Activated T-helper 1 cell treated with anti-CD3 and anti-CD28 coated beads, Interleukin-12 subunit alpha, Interleukin-12 subunit beta, Interleukin-2, Interleukin-4 antibody, amounts not matched to agents 30 ng/mL and 10 ng/mL and 1 ng/mL, durations not matched to agents 14 hours and 24 hours and 36 hours (primary cell): ENCODE results near the gene PRKCA. TPM values are rescaled to one million over a fixed set of nuclear protein-coding genes. Genes with fewer than 3 reads are reported as not detected.
A peak's percentile ranks its signal among the peaks of the same experiment; 100 is the strongest.

Experiments
- DNase-seq: peaks from one replicate; pipeline ENCODE4 v3.0.0; 2021; ENCODE audit warnings: low spot score
- H3K27ac Mint-ChIP-seq: one replicate; pipeline ENCODE4 v1.8.0; 2021; ENCODE audit warnings: mild to moderate bottlenecking, mixed read lengths
- H3K27me3 Mint-ChIP-seq: one replicate; pipeline ENCODE4 v1.8.0; 2022; ENCODE audit warnings: mild to moderate bottlenecking, moderate library complexity, mixed read lengths; ENCODE audit not compliant: insufficient read depth
- H3K36me3 Mint-ChIP-seq: one replicate; pipeline ENCODE4 v1.8.0; 2021; ENCODE audit warnings: low read depth, mixed read lengths
- H3K4me1 Mint-ChIP-seq: one replicate; pipeline ENCODE4 v1.8.0; 2021; ENCODE audit warnings: low read depth, mixed read lengths
- H3K4me3 Mint-ChIP-seq: one replicate; pipeline ENCODE4 v1.8.0; 2021; ENCODE audit warnings: mild to moderate bottlenecking, moderate library complexity, mixed read lengths
- H3K9me3 Mint-ChIP-seq: one replicate; pipeline ENCODE4 v1.8.0; 2021; ENCODE audit warnings: mixed read lengths
- intact Hi-C: fragments of 100-400 bp; cut with micrococcal nuclease; formaldehyde crosslinking; loops from one replicate; pipeline ENCODE4 v1.15.1; 2024
- total RNA-seq: library from RNA; stranded (reverse); gene quantifications from 2 replicates; pipeline ENCODE4 v1.2.3, GENCODE V29; 2022

PRKCA gene
- total RNA-seq, 1 donor from 2014 or later: 157 TPM

DNA sequence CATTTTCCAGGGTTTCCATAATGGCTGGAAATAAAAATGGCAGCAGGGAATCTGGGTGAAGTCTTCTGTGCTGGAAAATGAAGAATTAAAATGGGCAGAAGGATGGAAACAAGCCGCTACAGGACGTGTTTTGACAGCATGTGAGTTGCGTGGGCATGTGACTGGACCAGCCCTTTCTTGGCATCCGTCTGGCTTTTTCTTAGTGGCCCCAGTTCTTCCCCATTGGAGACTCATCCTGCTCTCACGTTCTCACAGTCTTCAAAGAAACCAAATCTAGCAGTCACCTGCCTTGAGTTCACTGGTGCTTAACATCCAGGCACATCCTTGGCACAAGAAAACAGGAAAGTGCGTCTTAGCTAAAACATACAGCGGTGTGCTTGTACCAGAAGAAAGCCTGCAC, 352.4 kb downstream of the PRKCA start:
- no peak for DNase-seq
- intact Hi-C loops: no loop called here
- Mint-ChIP-seq H3K27me3 (no peaks in the 10 kb centered on the region), H3K27ac (no peak overlapping the region), H3K4me1 (peaks cover 62% of the 10 kb centered on the region), H3K9me3 (peaks cover 43% of the 10 kb centered on the region), H3K36me3 (peaks cover 77% of the 10 kb centered on the region), H3K4me3 (no peak overlapping the region)

DNA sequence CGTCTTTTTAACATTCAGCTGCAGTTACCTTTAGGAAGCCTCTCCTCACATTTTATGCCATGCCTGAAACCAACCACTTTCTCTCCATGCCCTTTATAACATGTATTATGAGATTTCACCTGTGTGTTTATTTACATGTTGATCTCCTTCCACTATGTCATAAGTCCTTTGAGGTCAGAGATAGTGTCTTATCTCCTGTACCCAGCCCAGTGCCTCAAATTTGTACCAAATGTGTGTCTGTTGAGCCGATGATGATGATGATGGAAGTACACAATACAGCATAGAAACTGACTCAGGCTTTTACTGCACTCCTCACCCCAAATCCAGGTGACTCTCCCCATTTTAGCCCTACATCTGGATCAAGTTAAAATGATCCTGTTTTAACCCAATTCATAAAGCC, 353.0 kb downstream of the PRKCA start:
- Mint-ChIP-seq H3K27ac (peak overlapping the region; percentile 81), H3K4me1 (peaks cover 59% of the 10 kb centered on the region)
- intact Hi-C loops: no loop called here

DNA sequence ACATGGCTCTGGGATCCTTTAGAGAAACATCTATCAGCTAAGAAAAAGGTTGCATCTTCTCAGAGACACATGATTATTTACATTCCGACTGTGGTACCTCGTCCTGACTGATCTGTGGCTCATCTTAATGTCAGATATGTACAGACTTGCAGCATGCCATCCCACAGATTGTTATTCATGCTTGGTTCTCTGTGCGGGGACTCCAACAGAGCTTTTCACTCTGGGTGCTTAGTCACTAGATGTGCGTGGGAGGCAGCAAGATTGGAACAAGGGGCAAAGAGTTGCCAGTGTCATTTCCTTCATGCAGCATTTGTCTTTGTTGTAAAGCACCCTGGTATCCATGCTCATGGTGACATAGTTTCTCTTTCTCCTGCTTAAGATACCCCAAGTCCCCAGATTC, 353.4 kb downstream of the PRKCA start:
- H3K9me3 Mint-ChIP-seq: peaks cover 43% of the 10 kb centered on the region
- H3K27me3 Mint-ChIP-seq: no peaks in the 10 kb centered on the region
- no peak for DNase-seq
- peaks cover 73% of the 10 kb centered on the region for H3K36me3 Mint-ChIP-seq
- intact Hi-C loops: loop anchor here (1.0 to 2.0 kb wide), 3 partner anchors 11 to 189 kb away; no protein-coding TSS in a partner anchor
- peak overlapping the region; percentile 46 for H3K4me3 Mint-ChIP-seq
- H3K4me1 Mint-ChIP-seq: peaks cover 55% of the 10 kb centered on the region
- peak overlapping the region; percentile 81 for H3K27ac Mint-ChIP-seq

More for the DNA sequence above, 353.0 kb downstream of the PRKCA start:
- no peak for DNase-seq
- Mint-ChIP-seq H3K36me3 (peaks cover 77% of the 10 kb centered on the region), H3K27me3 (no peaks in the 10 kb centered on the region), H3K4me3 (peak overlapping the region; percentile 46), H3K9me3 (peaks cover 43% of the 10 kb centered on the region)

DNA sequence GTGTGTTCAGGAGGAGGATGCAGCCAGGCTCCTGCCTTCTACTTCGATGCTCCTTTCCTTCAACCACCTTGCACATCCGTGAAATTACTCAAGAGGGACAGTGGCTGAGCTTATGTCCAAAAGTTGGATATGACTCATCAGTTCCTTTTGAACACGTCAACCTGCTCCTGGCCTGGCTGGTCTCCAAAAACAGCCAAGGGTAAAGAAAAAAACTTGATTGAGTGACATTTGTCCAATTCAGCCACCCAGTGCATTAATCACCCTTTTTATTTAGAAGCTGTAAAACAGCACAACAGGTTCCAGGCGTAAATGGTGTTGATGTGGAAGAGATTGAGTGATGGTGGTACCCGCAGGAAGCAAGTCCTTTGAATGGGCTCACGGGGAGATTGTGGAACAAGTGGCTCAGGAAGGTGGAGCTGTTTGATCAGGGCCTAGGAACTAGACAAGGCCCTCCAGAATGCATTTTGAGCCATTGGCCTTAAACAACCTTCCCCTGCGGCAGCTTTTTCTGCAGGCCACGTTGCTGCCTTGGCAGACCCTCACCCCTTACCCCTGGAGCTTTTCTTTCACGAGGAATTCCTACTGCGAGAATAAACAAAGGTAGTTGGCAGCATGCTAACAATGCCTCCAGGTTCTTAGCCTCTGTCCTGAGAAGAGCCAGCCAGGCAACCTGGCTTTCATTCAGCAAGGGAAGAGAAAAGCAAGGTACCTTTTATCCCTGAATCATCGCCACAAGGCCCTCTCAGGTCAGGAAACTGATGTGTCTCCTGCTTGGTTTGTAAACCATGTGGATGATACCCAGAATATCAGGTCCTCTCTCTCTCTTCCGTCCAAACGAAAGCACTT, 359.2 kb downstream of the PRKCA start:
- Mint-ChIP-seq H3K4me3 (no peak overlapping the region), H3K27ac (no peak overlapping the region)

DNA sequence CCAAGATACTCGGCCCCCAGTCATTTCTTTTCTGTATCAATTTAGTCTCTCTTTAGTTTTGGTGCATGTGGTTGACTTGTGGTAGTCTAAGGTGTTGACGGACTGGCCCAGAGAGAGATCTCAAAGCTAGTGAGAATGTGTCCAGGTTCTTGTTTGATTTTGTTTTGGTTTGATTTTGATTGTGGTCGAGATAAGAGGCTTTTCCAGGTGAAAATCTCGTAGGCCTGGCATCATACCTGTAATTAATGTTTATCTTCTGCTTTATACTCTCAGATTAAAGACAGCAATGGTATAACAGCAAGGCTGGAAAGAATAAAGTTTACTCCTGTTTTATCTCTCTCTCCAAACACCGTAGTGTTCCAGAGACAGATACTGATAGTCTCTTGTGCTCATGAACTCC, 360.1 kb downstream of the PRKCA start:
- Mint-ChIP-seq H3K4me3 (no peak overlapping the region), H3K36me3 (peaks cover 46% of the 10 kb centered on the region), H3K27me3 (peaks cover 1% of the 10 kb centered on the region), H3K4me1 (peaks cover 60% of the 10 kb centered on the region), H3K27ac (no peak overlapping the region), H3K9me3 (peaks cover 14% of the 10 kb centered on the region)
- no peak for DNase-seq
- intact Hi-C loops: no loop called here

More for the DNA sequence above, 359.2 kb downstream of the PRKCA start:
- H3K9me3 Mint-ChIP-seq: peaks cover 23% of the 10 kb centered on the region
- intact Hi-C loops: no loop called here
- DNase-seq: no peak
- peaks cover 51% of the 10 kb centered on the region for H3K36me3 Mint-ChIP-seq
- H3K4me1 Mint-ChIP-seq: peaks cover 52% of the 10 kb centered on the region
- no peaks in the 10 kb centered on the region for H3K27me3 Mint-ChIP-seq

DNA sequence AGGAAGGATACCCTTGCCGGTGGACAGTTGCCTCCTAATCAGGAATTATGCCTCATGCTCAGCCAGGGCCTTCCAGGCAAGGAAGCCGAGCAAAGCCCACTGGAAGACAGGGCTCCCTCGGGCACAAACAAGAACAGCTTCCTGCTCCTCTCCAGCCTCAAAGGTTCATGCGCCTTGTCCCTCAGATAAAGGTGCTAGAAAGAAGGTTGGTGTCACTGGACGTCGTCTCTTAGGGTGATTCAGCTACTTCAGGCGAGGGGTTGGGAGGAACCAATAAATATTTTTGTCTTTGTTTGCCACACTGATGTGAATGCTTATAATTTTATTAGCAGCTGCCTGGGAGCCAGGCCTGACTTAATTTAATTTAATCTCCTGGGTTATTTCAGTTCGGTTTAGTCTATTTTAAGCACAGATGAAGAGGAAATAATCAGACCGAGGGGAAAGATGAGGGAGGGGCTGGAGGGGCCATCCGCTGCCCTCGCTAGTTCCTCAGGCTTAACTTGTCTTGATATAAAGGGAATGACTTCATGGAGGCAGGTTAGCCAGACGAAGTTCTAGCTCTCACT, 360.7 kb downstream of the PRKCA start:
- Mint-ChIP-seq H3K4me1 (peaks cover 66% of the 10 kb centered on the region), H3K9me3 (peaks cover 8% of the 10 kb centered on the region), H3K27ac (no peak overlapping the region), H3K27me3 (peaks cover 3% of the 10 kb centered on the region), H3K36me3 (peaks cover 43% of the 10 kb centered on the region), H3K4me3 (no peak overlapping the region)
- DNase-seq: no peak
- intact Hi-C loops: no loop called here

DNA sequence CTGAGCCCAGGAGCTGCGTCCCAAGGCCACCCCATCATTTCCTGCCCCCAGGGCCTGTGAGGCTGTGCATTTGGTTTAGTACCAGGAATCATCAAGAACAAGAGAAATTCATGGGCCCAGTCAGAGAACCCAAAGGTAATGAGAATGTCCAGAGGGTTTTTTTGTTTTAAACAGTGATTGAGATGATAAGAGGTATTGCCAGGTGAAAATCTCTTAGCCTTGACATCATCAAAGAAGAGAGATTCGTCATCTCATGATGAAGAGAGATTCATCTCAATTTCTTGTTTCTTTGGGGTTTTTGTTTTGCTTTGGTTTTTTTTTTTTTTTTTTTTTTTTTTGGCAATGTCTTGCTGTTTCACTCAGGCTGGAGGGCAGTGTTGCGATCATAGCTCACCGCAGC, 361.9 kb downstream of the PRKCA start:
- H3K27me3 Mint-ChIP-seq: peaks cover 3% of the 10 kb centered on the region
- no peak overlapping the region for H3K4me3 Mint-ChIP-seq
- peak overlapping the region; percentile 59 for H3K27ac Mint-ChIP-seq
- intact Hi-C loops: no loop called here
- peaks cover 78% of the 10 kb centered on the region for H3K4me1 Mint-ChIP-seq
- no peak for DNase-seq
- H3K36me3 Mint-ChIP-seq: peaks cover 41% of the 10 kb centered on the region
- H3K9me3 Mint-ChIP-seq: no peaks in the 10 kb centered on the region

DNA sequence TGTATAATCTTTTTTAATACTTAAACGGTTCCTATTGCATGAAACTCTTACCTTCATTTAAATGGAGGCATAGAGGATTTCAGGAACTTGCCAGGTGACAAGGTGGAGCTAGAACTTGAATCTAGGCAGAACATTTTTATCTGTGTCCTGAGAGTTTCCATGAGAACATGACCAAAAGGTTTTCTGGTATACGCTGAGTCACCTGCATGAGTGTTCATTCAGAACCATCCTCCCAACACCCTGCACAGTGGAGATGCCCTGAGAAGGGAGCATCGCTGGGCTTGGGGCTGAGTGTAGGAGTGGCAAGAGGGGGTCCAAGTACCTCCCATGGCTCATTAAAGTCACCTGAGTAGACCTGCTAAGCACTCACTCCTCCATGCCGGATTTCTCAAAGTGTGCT, 362.8 kb downstream of the PRKCA start:
- Mint-ChIP-seq H3K27me3 (peaks cover 3% of the 10 kb centered on the region), H3K4me1 (peaks cover 78% of the 10 kb centered on the region), H3K9me3 (no peaks in the 10 kb centered on the region), H3K27ac (peak overlapping the region; percentile 69), H3K36me3 (peaks cover 39% of the 10 kb centered on the region), H3K4me3 (peak overlapping the region; percentile 8)
- intact Hi-C loops: loop anchor here (5.0 kb wide), 1 partner anchor 118 kb away; no protein-coding TSS in a partner anchor
- no peak for DNase-seq

DNA sequence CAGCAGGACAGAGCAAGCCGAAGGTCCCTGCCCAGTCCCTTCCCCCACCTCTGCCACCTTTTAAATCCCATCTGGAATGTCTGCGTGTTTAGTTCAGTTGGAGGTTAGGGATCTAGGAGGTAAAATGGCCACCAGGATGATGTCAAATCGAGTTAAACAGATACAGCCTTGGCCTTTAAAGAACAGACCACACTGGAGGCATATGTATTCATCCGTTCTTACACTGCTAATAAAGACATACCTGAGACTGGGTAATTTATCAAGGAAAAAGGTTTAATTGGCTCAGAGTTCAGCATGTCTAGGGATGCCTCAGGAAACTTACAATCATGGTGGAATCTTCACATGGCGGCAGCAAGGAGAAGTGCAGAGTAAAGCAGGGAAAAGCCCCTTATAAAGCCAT, 364.7 kb downstream of the PRKCA start:
- Mint-ChIP-seq H3K9me3 (no peaks in the 10 kb centered on the region), H3K4me3 (peak overlapping the region; percentile 67), H3K27ac (peak overlapping the region; percentile 88), H3K36me3 (peaks cover 34% of the 10 kb centered on the region), H3K27me3 (peaks cover 3% of the 10 kb centered on the region), H3K4me1 (peaks cover 77% of the 10 kb centered on the region)
- intact Hi-C loops: loop anchor here (1.0 to 5.0 kb wide), 8 partner anchors 10 to 474 kb away; partner anchors contain the start of gene CEP112
- no peak for DNase-seq

DNA sequence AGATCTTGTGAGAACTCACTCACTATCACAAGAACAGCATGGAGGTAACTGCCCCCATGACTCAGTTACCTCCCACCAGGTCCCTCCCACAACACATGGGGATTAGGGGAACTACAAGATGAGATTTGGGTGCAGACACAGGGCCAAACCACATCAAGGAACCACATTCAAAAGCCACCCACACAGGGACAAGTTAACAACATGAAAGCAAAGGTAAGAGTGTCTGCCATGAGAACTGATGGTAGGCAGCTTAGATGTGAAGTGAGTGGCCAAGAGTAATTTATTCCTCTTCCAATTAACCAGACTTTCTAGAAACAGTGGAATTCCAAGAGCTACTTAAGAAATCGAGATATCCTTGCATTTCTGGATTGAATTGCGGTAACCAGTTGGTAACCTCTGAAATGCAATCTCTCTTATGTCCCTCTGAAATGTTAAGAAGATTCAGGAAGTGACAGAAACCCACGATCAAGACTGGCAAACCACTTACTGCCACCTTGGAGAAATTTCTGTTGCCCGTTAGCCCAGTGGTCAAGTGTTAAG, 365.1 kb downstream of the PRKCA start:
- intact Hi-C loops: loop anchor here (1.0 to 5.0 kb wide), 8 partner anchors 10 to 475 kb away; partner anchors contain the start of gene CEP112
- Mint-ChIP-seq H3K27ac (peak overlapping the region; percentile 88), H3K4me3 (peak overlapping the region; percentile 67), H3K36me3 (peaks cover 30% of the 10 kb centered on the region), H3K9me3 (no peaks in the 10 kb centered on the region), H3K27me3 (peaks cover 3% of the 10 kb centered on the region), H3K4me1 (peaks cover 76% of the 10 kb centered on the region)
- DNase-seq: peak; percentile 61

DNA sequence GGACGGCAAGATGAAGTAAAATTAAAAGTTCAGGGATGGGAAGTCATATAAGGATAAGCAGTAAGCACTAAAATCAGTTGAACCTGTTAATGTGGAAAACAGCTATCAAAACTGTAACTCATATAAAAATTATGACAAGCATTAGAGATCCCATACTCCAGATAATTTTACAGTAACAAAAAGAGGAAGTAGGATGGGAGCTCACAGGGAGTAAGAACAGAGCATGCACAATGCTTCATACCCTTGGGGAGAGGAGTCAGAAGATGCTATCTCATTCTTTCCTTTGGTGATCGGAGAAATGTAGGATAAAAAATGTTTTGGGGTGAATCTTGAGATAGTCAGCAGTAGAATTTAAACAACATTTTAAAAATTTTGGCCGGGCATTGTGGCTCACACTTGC, 367.8 kb downstream of the PRKCA start:
- peak overlapping the region; percentile 9 for H3K27ac Mint-ChIP-seq
- DNase-seq: no peak
- H3K9me3 Mint-ChIP-seq: no peaks in the 10 kb centered on the region
- H3K36me3 Mint-ChIP-seq: peaks cover 31% of the 10 kb centered on the region
- intact Hi-C loops: loop anchor here (5.0 to 10.0 kb wide), 2 partner anchors 103 to 245 kb away; no protein-coding TSS in a partner anchor
- H3K27me3 Mint-ChIP-seq: peaks cover 3% of the 10 kb centered on the region
- H3K4me3 Mint-ChIP-seq: no peak overlapping the region
- H3K4me1 Mint-ChIP-seq: peaks cover 85% of the 10 kb centered on the region

DNA sequence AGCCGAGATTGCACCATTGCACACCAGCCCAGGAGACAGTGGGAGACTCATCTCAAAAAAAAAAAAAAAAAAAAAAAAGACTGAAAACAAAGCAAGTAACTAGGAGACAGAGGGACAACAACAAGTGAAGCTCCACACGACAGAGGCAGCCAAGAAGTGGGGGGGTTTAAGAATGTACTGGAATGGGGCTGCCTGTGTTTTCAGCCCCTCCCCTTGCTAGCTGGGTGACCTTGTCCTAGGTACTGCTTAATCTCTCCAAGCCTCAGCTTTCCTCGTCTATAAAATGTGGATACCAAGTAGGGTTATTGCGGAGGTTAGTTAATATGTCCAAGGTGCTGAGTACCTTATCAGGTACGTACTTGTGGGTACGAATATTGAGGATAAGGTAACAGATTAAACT, 368.7 kb downstream of the PRKCA start:
- Mint-ChIP-seq H3K36me3 (peaks cover 28% of the 10 kb centered on the region), H3K27ac (peak overlapping the region; percentile 24), H3K4me1 (peaks cover 75% of the 10 kb centered on the region), H3K4me3 (no peak overlapping the region), H3K9me3 (no peaks in the 10 kb centered on the region), H3K27me3 (peaks cover 3% of the 10 kb centered on the region)
- intact Hi-C loops: loop anchor here (5.0 to 10.0 kb wide), 2 partner anchors 104 to 246 kb away; no protein-coding TSS in a partner anchor
- DNase-seq: no peak
